Islet precursor cell (in vitro differentiated cells): ENCODE results near the gene CFAP91.
A peak's percentile ranks its signal among the peaks of the same experiment; 100 is the strongest.

ENCODE experiments used
- DNase-seq: peaks from one replicate; pipeline ENCODE4 v3.0.0-alpha.2; 2018

The CFAP91 gene

GRCh38 chr3:119702530-119703527 is at the start of gene CFAP91:
CFAP91 (plus strand) TSS chr3:119703022; CDS start chr3:119703099, 77 bp downstream.
- DNase-seq, result peak; percentile 99

- DNase-seq, result no peak
Observed at GRCh38 chr3:119653876-119654275, 48.9 kb upstream of the CFAP91 start.

GRCh38 chr3:119657887-119658702 is 44.7 kb upstream of the CFAP91 start:
- no peak for DNase-seq

- DNase-seq, result no peak
Observed at GRCh38 chr3:119658994-119659393, 43.8 kb upstream of the CFAP91 start.

- DNase-seq, result no peak
Observed at GRCh38 chr3:119659606-119660291, 43.1 kb upstream of the CFAP91 start.

GRCh38 chr3:119660474-119661440 is 42.1 kb upstream of the CFAP91 start, which contains the start of gene POPDC2:
POPDC2 (minus strand) TSS chr3:119660589; CDS start chr3:119660423, 166 bp downstream.
- DNase-seq, result peak; percentile 93

- no peak for DNase-seq
Observed at GRCh38 chr3:119662604-119663373, 40.0 kb upstream of the CFAP91 start.

GRCh38 chr3:119663885-119664284 is 38.9 kb upstream of the CFAP91 start:
- DNase-seq, result no peak

GRCh38 chr3:119664370-119664769 is 38.5 kb upstream of the CFAP91 start:
- no peak for DNase-seq

- peak; percentile 60 for DNase-seq
Observed at GRCh38 chr3:119664850-119665379, 37.9 kb upstream of the CFAP91 start.

GRCh38 chr3:119665954-119666559 is 36.8 kb upstream of the CFAP91 start:
- no peak for DNase-seq

GRCh38 chr3:119669906-119670570 is 32.8 kb upstream of the CFAP91 start:
- no peak for DNase-seq

- no peak for DNase-seq
Observed at GRCh38 chr3:119672776-119673175, 30.0 kb upstream of the CFAP91 start.

- DNase-seq, result no peak
Observed at GRCh38 chr3:119673875-119674274, 28.9 kb upstream of the CFAP91 start.

GRCh38 chr3:119675188-119675874 is 27.5 kb upstream of the CFAP91 start:
- DNase-seq, result no peak

- no peak for DNase-seq
Observed at GRCh38 chr3:119676020-119676419, 26.8 kb upstream of the CFAP91 start.

GRCh38 chr3:119676771-119677640 is 25.8 kb upstream of the CFAP91 start, which contains the start of gene COX17:
COX17 (minus strand) TSS chr3:119677406; CDS start chr3:119677310, 96 bp downstream.
- DNase-seq, result peak; percentile 97

- no peak for DNase-seq
Observed at GRCh38 chr3:119677641-119677934, 25.2 kb upstream of the CFAP91 start.
